HL-60 (cell line): ENCODE results near the gene UPK1B.
"Not testable (repeated sequence)": the region's sequence is repeated elsewhere in the genome, so short reads cannot be mapped to it uniquely, and the experiment has no call there.

Source experiments
- DNase-seq, 2 experiments: peaks; one replicate each; pipeline ENCODE4 v3.0.0-alpha.2; 2010 to 2020; ENCODE audit warnings: low read depth in 1 of 2, low spot score in 1 of 2
- H3K27ac ChIP-seq: fragments of 250-450 bp; sonication (Bioruptor Pico); replicated peaks from 2 replicates; pipeline ENCODE4 v1.5.1; 2020; ENCODE audit warnings: mild to moderate bottlenecking, moderate library complexity
- H3K27me3 ChIP-seq: fragments of 250-450 bp; sonication (Bioruptor Pico); 2 replicates; pipeline ENCODE4 v1.5.1; 2021; ENCODE audit warnings: mild to moderate bottlenecking, moderate library complexity; ENCODE audit not compliant: insufficient read depth, poor library complexity, severe bottlenecking
- H3K4me3 ChIP-seq: replicated peaks from 2 replicates; pipeline ENCODE4 v1.5.1; 2011; ENCODE audit warnings: mild to moderate bottlenecking, control low read depth, low read length; ENCODE audit not compliant: insufficient read depth
- CTCF ChIP-seq: IDR thresholded peaks from one replicate; pipeline ENCODE4 v1.5.1; 2011; ENCODE audit warnings: low read length, control low read depth, inconsistent platforms; ENCODE audit not compliant: insufficient read depth
- GABPA ChIP-seq: IDR thresholded peaks from 2 replicates; pipeline ENCODE4 v1.6.1; 2012; ENCODE audit warnings: low read depth
- POLR2AphosphoS5 ChIP-seq: IDR thresholded peaks from 2 replicates; pipeline ENCODE4 v1.6.1; 2012; ENCODE audit warnings: low read depth
- REST ChIP-seq: IDR thresholded peaks from 2 replicates; pipeline ENCODE4 v1.6.1; 2012; ENCODE audit warnings: low read depth; ENCODE audit not compliant: insufficient replicate concordance
- SPI1 ChIP-seq: IDR thresholded peaks from 2 replicates; pipeline ENCODE4 v1.6.1; 2012; ENCODE audit warnings: low read depth, mild to moderate bottlenecking, borderline replicate concordance
- long read RNA-seq: library from polyadenylated mRNA; unstranded; transcript quantifications from one replicate; pipeline ENCODE4 v2.0.0, GENCODE V29; 2020

Gene UPK1B
- long read RNA-seq, result 0 reads

GRCh38 chr3:119173325-119173724 lies at the start of gene UPK1B:
UPK1B (plus strand) TSS chr3:119173598; CDS start chr3:119186742, 13,144 bp downstream.
- TF ChIP-seq REST, result no peak
- no peak for TF ChIP-seq SPI1
- TF ChIP-seq POLR2AphosphoS5, result no peak
- TF ChIP-seq CTCF, result no peak
- TF ChIP-seq GABPA, result no peak
- H3K4me3 ChIP-seq, result no peak within 1 kb of the TSS
- DNase-seq, result no peak
- no peak within 1 kb of the TSS for H3K27ac ChIP-seq
- H3K27me3 ChIP-seq, result peaks cover 3% of the 10 kb centered on the region

- TF ChIP-seq GABPA, result no peak
- no peak for TF ChIP-seq SPI1
- no peak for TF ChIP-seq REST
- no peak for TF ChIP-seq CTCF
- TF ChIP-seq POLR2AphosphoS5, result no peak
- H3K27ac ChIP-seq, result no peak overlapping the region
- no peak overlapping the region for H3K4me3 ChIP-seq
- H3K27me3 ChIP-seq, result no peaks in the 10 kb centered on the region
- DNase-seq, result no peak
Observed at GRCh38 chr3:119125342-119125741, 48.1 kb upstream of the UPK1B start.

GRCh38 chr3:119125742-119126504 lies 47.5 kb upstream of the UPK1B start:
- H3K27me3 ChIP-seq, result no peaks in the 10 kb centered on the region
- no peak for DNase-seq
- TF ChIP-seq REST (no peak), POLR2AphosphoS5 (no peak), CTCF (no peak), GABPA (no peak), SPI1 (no peak)
- H3K4me3 ChIP-seq, result no peak overlapping the region
- no peak overlapping the region for H3K27ac ChIP-seq

- H3K4me3 ChIP-seq, H3K27me3 ChIP-seq, H3K27ac ChIP-seq, DNase-seq: not testable (repeated sequence)
Observed at GRCh38 chr3:119130291-119130690, 43.1 kb upstream of the UPK1B start.

GRCh38 chr3:119132291-119132690 lies 41.1 kb upstream of the UPK1B start:
- H3K27me3 ChIP-seq, H3K27ac ChIP-seq, DNase-seq, H3K4me3 ChIP-seq: not testable (repeated sequence)

GRCh38 chr3:119139360-119139759 lies 34.0 kb upstream of the UPK1B start:
- H3K4me3 ChIP-seq, H3K27ac ChIP-seq, DNase-seq, H3K27me3 ChIP-seq: not testable (repeated sequence)
